HepG2 (cell line): ENCODE results near the gene ERVH48-1. TPM values are rescaled to one million over a fixed set of nuclear protein-coding genes. Genes with fewer than 3 reads are reported as not detected.

ENCODE experiments used
- ADNP ChIP-seq: sonication (generic); formaldehyde crosslinking; IDR thresholded peaks from 2 replicates; pipeline ENCODE4 v1.4.0; 2020; ENCODE audit warnings: missing genetic modification reagents
- BRCA1 ChIP-seq: sonication (generic); formaldehyde crosslinking; IDR thresholded peaks from 2 replicates; pipeline ENCODE4 v1.4.0; 2020; ENCODE audit warnings: missing genetic modification reagents
- BRD4 ChIP-seq: sonication (generic); formaldehyde crosslinking; IDR thresholded peaks from 2 replicates; pipeline ENCODE4 v1.4.0; 2020; ENCODE audit warnings: missing genetic modification reagents
- CREM ChIP-seq, 2 experiments: sonication (generic) in 1 of 2; formaldehyde crosslinking in 1 of 2; IDR thresholded peaks; 2 replicates each; pipeline versions ENCODE4 v1.4.0 to v1.6.1; 2016 to 2020; ENCODE audit warnings: antibody characterized with exemption in 1 of 2, mild to moderate bottlenecking in 1 of 2, missing genetic modification reagents in 1 of 2
- ELF4 ChIP-seq: sonication (generic); formaldehyde crosslinking; IDR thresholded peaks from 2 replicates; pipeline ENCODE4 v1.5.0; 2020; ENCODE audit warnings: missing genetic modification reagents, mild to moderate bottlenecking, moderate library complexity, borderline replicate concordance
- FIP1L1 ChIP-seq: fragments of 200-400 bp; formaldehyde crosslinking; IDR thresholded peaks from 2 replicates; pipeline ENCODE4 v1.6.1; 2018; ENCODE audit warnings: low read depth, mild to moderate bottlenecking, low read length, moderate library complexity, borderline replicate concordance; ENCODE audit not compliant: insufficient read depth
- FOXK1 ChIP-seq: sonication (generic); formaldehyde crosslinking; IDR thresholded peaks from 2 replicates; pipeline ENCODE4 v1.4.0; 2020; ENCODE audit warnings: low read depth, missing genetic modification reagents, borderline replicate concordance
- HOXA3 ChIP-seq: sonication (generic); formaldehyde crosslinking; IDR thresholded peaks from 2 replicates; pipeline ENCODE4 v1.5.0; 2020; ENCODE audit warnings: missing genetic modification reagents
- MAF1 ChIP-seq: sonication (generic); formaldehyde crosslinking; IDR thresholded peaks from 2 replicates; pipeline ENCODE4 v1.5.0; 2020; ENCODE audit warnings: missing genetic modification reagents, borderline replicate concordance
- NFKBIZ ChIP-seq: IDR thresholded peaks from 2 replicates; pipeline ENCODE4 v1.6.1; 2018; ENCODE audit warnings: missing genetic modification reagents, missing compliant biosample characterization
- POGZ ChIP-seq: sonication (generic); formaldehyde crosslinking; IDR thresholded peaks from 2 replicates; pipeline ENCODE4 v1.4.0; 2020; ENCODE audit warnings: mild to moderate bottlenecking, missing genetic modification reagents
- RAD51 ChIP-seq: fragments of 450-650 bp; IDR thresholded peaks from 2 replicates; pipeline ENCODE4 v1.6.1; 2016; ENCODE audit warnings: borderline replicate concordance
- SKIL ChIP-seq: sonication (generic); formaldehyde crosslinking; IDR thresholded peaks from 2 replicates; pipeline ENCODE4 v1.8.0; 2022; ENCODE audit warnings: missing genetic modification reagents, mild to moderate bottlenecking, moderate library complexity, borderline replicate concordance
- ZBTB1 ChIP-seq: sonication (generic); formaldehyde crosslinking; IDR thresholded peaks from 2 replicates; pipeline ENCODE4 v1.4.0; 2020; ENCODE audit warnings: missing genetic modification reagents, borderline replicate concordance
- ZFP36L2 ChIP-seq: sonication (generic); formaldehyde crosslinking; IDR thresholded peaks from 2 replicates; pipeline ENCODE4 v1.4.0; 2020; ENCODE audit warnings: missing genetic modification reagents
- ZNF3 ChIP-seq: IDR thresholded peaks from 2 replicates; pipeline ENCODE4 v1.7.0; 2017; ENCODE audit warnings: inconsistent platforms
- ZNF354B ChIP-seq: sonication (generic); formaldehyde crosslinking; IDR thresholded peaks from 2 replicates; pipeline ENCODE4 v1.8.0; 2022; ENCODE audit warnings: mild to moderate bottlenecking, missing genetic modification reagents
- ZNF44 ChIP-seq: sonication (generic); formaldehyde crosslinking; IDR thresholded peaks from 2 replicates; pipeline ENCODE4 v1.5.1; 2020; ENCODE audit warnings: mild to moderate bottlenecking, missing genetic modification reagents
- ZNF543 ChIP-seq: sonication (generic); formaldehyde crosslinking; IDR thresholded peaks from 2 replicates; pipeline ENCODE4 v1.4.0; 2020; ENCODE audit warnings: mild to moderate bottlenecking, missing genetic modification reagents
- ZNF850 ChIP-seq: sonication (generic); formaldehyde crosslinking; conservative IDR thresholded peaks from 2 replicates; pipeline ENCODE4 v1.9.0; 2021; ENCODE audit warnings: mild to moderate bottlenecking, missing genetic modification reagents
- polyA plus RNA-seq, 8 experiments: library from polyadenylated mRNA; depleted of rRNA in 3 of 8; stranded (reverse) in 7 of 8; unstranded in 1 of 8; fragments of >200 nt; fragmentation: Illumina TruSeq in 4 of 8; extraction: Trizol in 4 of 8; gene quantifications; 2 replicates each; pipeline versions ENCODE4 v1.2.1 to v1.2.3, GENCODE V29; 2011 to 2016; ENCODE audit warnings: low read depth in 4 of 8, missing spikeins in 1 of 8, mixed read lengths in 1 of 8; ENCODE audit not compliant: insufficient read depth in 1 of 8
- total RNA-seq, 5 experiments: library from RNA; depleted of rRNA; stranded (reverse); fragments of >200 nt; fragmentation: Illumina TruSeq; extraction: Trizol; gene quantifications; 2 replicates each; pipeline ENCODE4 v1.2.3, GENCODE V29; 2016; ENCODE audit warnings: low read depth in 1 of 5
- TF ChIP-seq, protein P1 (sequence below): sonication (generic); formaldehyde crosslinking; IDR thresholded peaks from 2 replicates; pipeline ENCODE4 v1.4.0; 2020; ENCODE audit warnings: missing genetic modification reagents
- TF ChIP-seq, protein P2 (sequence below): IDR thresholded peaks from 2 replicates; pipeline ENCODE4 v1.6.1; 2016; ENCODE audit warnings: mild to moderate bottlenecking
- TF ChIP-seq, protein P3 (sequence below): IDR thresholded peaks from 2 replicates; pipeline ENCODE4 v1.6.1; 2012; ENCODE audit warnings: low read depth, low read length, improper control_type of control experiment

ERVH48-1 gene
- total and polyA plus RNA-seq, 2 of the 13 experiments (the other 11 are each of a cell fraction or from before 2014, with no cell fraction given): 1.8 TPM; not detected in 1

- TF ChIP-seq, protein P1, sequence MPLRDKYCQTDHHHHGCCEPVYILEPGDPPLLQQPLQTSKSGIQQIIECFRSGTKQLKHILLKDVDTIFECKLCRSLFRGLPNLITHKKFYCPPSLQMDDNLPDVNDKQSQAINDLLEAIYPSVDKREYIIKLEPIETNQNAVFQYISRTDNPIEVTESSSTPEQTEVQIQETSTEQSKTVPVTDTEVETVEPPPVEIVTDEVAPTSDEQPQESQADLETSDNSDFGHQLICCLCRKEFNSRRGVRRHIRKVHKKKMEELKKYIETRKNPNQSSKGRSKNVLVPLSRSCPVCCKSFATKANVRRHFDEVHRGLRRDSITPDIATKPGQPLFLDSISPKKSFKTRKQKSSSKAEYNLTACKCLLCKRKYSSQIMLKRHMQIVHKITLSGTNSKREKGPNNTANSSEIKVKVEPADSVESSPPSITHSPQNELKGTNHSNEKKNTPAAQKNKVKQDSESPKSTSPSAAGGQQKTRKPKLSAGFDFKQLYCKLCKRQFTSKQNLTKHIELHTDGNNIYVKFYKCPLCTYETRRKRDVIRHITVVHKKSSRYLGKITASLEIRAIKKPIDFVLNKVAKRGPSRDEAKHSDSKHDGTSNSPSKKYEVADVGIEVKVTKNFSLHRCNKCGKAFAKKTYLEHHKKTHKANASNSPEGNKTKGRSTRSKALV (CRISPR knock-in tag): no peak
- TF ChIP-seq ZBTB1 (CRISPR knock-in tag): no peak
- TF ChIP-seq ZNF44 (CRISPR knock-in tag): peak; percentile 82
- TF ChIP-seq RAD51: peak; percentile 56; the same call in 1 of the 2 replicates
- TF ChIP-seq FOXK1 (CRISPR knock-in tag): peak; percentile 74; the same call in 1 of the 2 replicates
- TF ChIP-seq FIP1L1: no peak
- TF ChIP-seq POGZ (CRISPR knock-in tag): peak; percentile 76
- TF ChIP-seq BRD4 (CRISPR knock-in tag): peak; percentile 74; the same call in 1 of the 2 replicates
- TF ChIP-seq, protein P2, sequence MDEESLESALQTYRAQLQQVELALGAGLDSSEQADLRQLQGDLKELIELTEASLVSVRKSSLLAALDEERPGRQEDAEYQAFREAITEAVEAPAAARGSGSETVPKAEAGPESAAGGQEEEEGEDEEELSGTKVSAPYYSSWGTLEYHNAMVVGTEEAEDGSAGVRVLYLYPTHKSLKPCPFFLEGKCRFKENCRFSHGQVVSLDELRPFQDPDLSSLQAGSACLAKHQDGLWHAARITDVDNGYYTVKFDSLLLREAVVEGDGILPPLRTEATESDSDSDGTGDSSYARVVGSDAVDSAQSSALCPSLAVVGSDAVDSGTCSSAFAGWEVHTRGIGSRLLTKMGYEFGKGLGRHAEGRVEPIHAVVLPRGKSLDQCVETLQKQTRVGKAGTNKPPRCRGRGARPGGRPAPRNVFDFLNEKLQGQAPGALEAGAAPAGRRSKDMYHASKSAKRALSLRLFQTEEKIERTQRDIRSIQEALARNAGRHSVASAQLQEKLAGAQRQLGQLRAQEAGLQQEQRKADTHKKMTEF: peak; percentile 81; the same call in 1 of the 2 replicates
- no peak for TF ChIP-seq ZNF850 (CRISPR knock-in tag)
- peak; percentile 92 for TF ChIP-seq HOXA3 (CRISPR knock-in tag)
- peak; percentile 99 for TF ChIP-seq CREM (IDR thresholded peaks at IDR 0.05)
- peak; percentile 95 for TF ChIP-seq CREM (CRISPR knock-in tag; IDR thresholded peaks at IDR 0.05)
- TF ChIP-seq ZNF543 (CRISPR knock-in tag): 0 out of 2 replicates have a peak, but pooled peaks have one; percentile 67
- no peak for TF ChIP-seq ZFP36L2 (CRISPR knock-in tag)
- no peak for TF ChIP-seq ZNF354B
- no peak; the same call in 1 of the 2 replicates for TF ChIP-seq SKIL (CRISPR knock-in tag)
- no peak for TF ChIP-seq BRCA1 (CRISPR knock-in tag)
- TF ChIP-seq MAF1 (CRISPR knock-in tag): peak; percentile 38; the same call in 1 of the 2 replicates
- no peak for TF ChIP-seq ZNF3 (CRISPR knock-in tag)
- no peak for TF ChIP-seq NFKBIZ
- TF ChIP-seq ADNP: no peak
- TF ChIP-seq ELF4: peak; percentile 72; the same call in 1 of the 2 replicates
- TF ChIP-seq, protein P3, sequence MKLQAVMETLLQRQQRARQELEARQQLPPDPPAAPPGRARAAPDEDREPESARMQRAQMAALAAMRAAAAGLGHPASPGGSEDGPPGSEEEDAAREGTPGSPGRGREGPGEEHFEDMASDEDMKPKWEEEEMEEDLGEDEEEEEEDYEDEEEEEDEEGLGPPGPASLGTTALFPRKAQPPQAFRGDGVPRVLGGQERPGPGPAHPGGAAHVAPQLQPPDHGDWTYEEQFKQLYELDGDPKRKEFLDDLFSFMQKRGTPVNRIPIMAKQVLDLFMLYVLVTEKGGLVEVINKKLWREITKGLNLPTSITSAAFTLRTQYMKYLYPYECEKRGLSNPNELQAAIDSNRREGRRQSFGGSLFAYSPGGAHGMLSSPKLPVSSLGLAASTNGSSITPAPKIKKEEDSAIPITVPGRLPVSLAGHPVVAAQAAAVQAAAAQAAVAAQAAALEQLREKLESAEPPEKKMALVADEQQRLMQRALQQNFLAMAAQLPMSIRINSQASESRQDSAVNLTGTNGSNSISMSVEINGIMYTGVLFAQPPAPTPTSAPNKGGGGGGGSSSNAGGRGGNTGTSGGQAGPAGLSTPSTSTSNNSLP: no peak
These were observed 46.2 kb downstream of the ERVH48-1 start, which contains the start of gene WDR4 (continued) for GRCh38 chr21:42878993-42879787.
